Mesenchymal stem cell (in vitro differentiated cells and primary cell): Measurements from ENCODE around the gene PILRB.
A peak's percentile ranks its signal among the peaks of the same experiment; 100 is the strongest.
"Not testable (repeated sequence)": the region's sequence is repeated elsewhere in the genome, so short reads cannot be mapped to it uniquely, and the experiment has no call there.

Experiments used
- DNase-seq: peaks from one replicate; pipeline ENCODE4 v3.0.0-alpha.2; 2013
- H2AFZ ChIP-seq: one replicate; pipeline ENCODE4 v1.6.1; 2013; ENCODE audit warnings: low read depth, mild to moderate bottlenecking, control low read depth, inconsistent platforms, low read length, moderate library complexity
- H2AK5ac ChIP-seq: 2 replicates; pipeline ENCODE4 v1.6.1; 2013; ENCODE audit warnings: low read length, moderate library complexity, mild to moderate bottlenecking, inconsistent platforms; ENCODE audit not compliant: severe bottlenecking
- H2BK120ac ChIP-seq: one replicate; pipeline ENCODE4 v1.6.1; 2013; ENCODE audit warnings: low read depth, mild to moderate bottlenecking, inconsistent platforms, low read length, moderate library complexity
- H2BK12ac ChIP-seq, 2 experiments: one replicate each; pipeline ENCODE4 v1.6.1; 2013; ENCODE audit warnings: inconsistent platforms in 2 of 2, low read length in 2 of 2, mild to moderate bottlenecking in 2 of 2, moderate library complexity in 2 of 2, control low read depth in 1 of 2
- H2BK15ac ChIP-seq: one replicate; pipeline ENCODE4 v1.6.1; 2013; ENCODE audit warnings: mild to moderate bottlenecking, low read depth, inconsistent platforms; ENCODE audit not compliant: poor library complexity, severe bottlenecking
- H2BK5ac ChIP-seq: 2 replicates; pipeline ENCODE4 v1.6.1; 2013; ENCODE audit warnings: low read depth, mild to moderate bottlenecking, low read length, control low read depth, inconsistent platforms; ENCODE audit not compliant: poor library complexity, severe bottlenecking
- H3K14ac ChIP-seq, 2 experiments: one replicate each; pipeline ENCODE4 v1.6.1; 2013; ENCODE audit warnings: inconsistent platforms in 2 of 2, low read length in 2 of 2, control low read depth in 1 of 2, mild to moderate bottlenecking in 1 of 2, moderate library complexity in 1 of 2
- H3K18ac ChIP-seq, 2 experiments: one replicate each; pipeline ENCODE4 v1.6.1; 2013; ENCODE audit warnings: inconsistent platforms in 2 of 2, low read length in 2 of 2, control low read depth in 1 of 2, low read depth in 1 of 2, mild to moderate bottlenecking in 1 of 2
- H3K23ac ChIP-seq, 2 experiments: one replicate each; pipeline ENCODE4 v1.6.1; 2013; ENCODE audit warnings: inconsistent platforms in 2 of 2, low read length in 2 of 2, mild to moderate bottlenecking in 2 of 2, moderate library complexity in 2 of 2, control low read depth in 1 of 2
- H3K27ac ChIP-seq: 2 replicates; pipeline ENCODE4 v1.5.1; 2013; ENCODE audit warnings: mild to moderate bottlenecking, moderate library complexity, low read length, control low read depth, inconsistent platforms; ENCODE audit not compliant: poor library complexity, severe bottlenecking
- H3K27me3 ChIP-seq, 2 experiments: 2 replicates each; pipeline versions ENCODE4 v1.6.1 to v1.7.0; 2013; ENCODE audit warnings: low read length in 2 of 2, mild to moderate bottlenecking in 2 of 2, moderate library complexity in 2 of 2, control low read depth in 1 of 2, inconsistent platforms in 1 of 2; ENCODE audit not compliant: control insufficient read depth in 1 of 2, insufficient read depth in 1 of 2
- H3K36me3 ChIP-seq, 2 experiments: 2 replicates each; pipeline versions ENCODE4 v1.6.1 to v1.7.0; 2013; ENCODE audit warnings: low read length in 2 of 2, control low read depth in 1 of 2, inconsistent platforms in 1 of 2, low read depth in 1 of 2, mild to moderate bottlenecking in 1 of 2; ENCODE audit not compliant: insufficient read depth in 2 of 2, control insufficient read depth in 1 of 2
- H3K4ac ChIP-seq, 2 experiments: one replicate each; pipeline ENCODE4 v1.6.1; 2013; ENCODE audit warnings: inconsistent platforms in 2 of 2, low read length in 2 of 2, mild to moderate bottlenecking in 2 of 2, moderate library complexity in 2 of 2, control low read depth in 1 of 2, low read depth in 1 of 2
- H3K4me1 ChIP-seq: 2 replicates; pipeline ENCODE4 v1.6.1; 2013; ENCODE audit warnings: low read depth, low read length, control low read depth; ENCODE audit not compliant: control insufficient read depth, insufficient read depth
- H3K4me2 ChIP-seq: 2 replicates; pipeline ENCODE4 v1.6.1; 2013; ENCODE audit warnings: low read length, mild to moderate bottlenecking, inconsistent platforms; ENCODE audit not compliant: poor library complexity, severe bottlenecking
- H3K4me3 ChIP-seq, 2 experiments: 2 replicates each; pipeline versions ENCODE4 v1.5.1 to v1.7.0; 2013; ENCODE audit warnings: low read length in 2 of 2, mild to moderate bottlenecking in 2 of 2, control low read depth in 1 of 2, low read depth in 1 of 2; ENCODE audit not compliant: insufficient read depth in 1 of 2
- H3K79me1 ChIP-seq: replicated peaks from 2 replicates; pipeline ENCODE4 v1.6.1; 2013; ENCODE audit warnings: mild to moderate bottlenecking, control low read depth, low read length, inconsistent platforms; ENCODE audit not compliant: poor library complexity, severe bottlenecking
- H3K9ac ChIP-seq: 2 replicates; pipeline ENCODE4 v1.7.0; 2013; ENCODE audit warnings: mild to moderate bottlenecking, low read length, moderate library complexity
- H3K9me3 ChIP-seq: 2 replicates; pipeline ENCODE4 v1.7.0; 2013; ENCODE audit warnings: mild to moderate bottlenecking, low read length; ENCODE audit not compliant: control insufficient read depth
- H4K8ac ChIP-seq: one replicate; pipeline ENCODE4 v1.6.1; 2013; ENCODE audit warnings: inconsistent platforms, mild to moderate bottlenecking, low read length, moderate library complexity
- H4K91ac ChIP-seq: one replicate; pipeline ENCODE4 v1.6.1; 2013; ENCODE audit warnings: mild to moderate bottlenecking, low read length, inconsistent platforms
- WGBS: methylation state at CpG from one replicate; pipeline ENCODE4 v1.1.7; 2013; ENCODE audit warnings: mixed read lengths; 5-methylcytosine and 5-hydroxymethylcytosine counted together

Gene PILRB

DNA sequence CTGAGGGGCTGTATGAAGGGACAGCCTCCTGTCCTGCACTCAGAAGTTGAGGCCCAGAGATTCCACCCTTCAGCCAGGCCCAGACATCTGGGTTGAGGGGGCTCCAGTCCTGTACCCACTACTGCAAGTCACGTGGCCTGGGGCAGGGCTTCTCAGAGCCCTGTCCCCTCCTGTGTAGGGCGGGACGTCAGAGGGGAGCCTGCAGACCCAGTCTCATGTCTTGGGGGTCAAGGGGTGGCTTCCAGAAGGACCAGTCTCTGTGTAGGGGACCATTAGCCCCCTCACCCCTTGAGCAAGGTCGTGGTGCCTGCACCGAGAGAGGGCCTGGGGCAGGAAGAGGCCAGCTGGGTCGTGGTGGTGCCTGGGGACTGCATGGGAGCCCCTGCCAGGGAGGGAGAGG lies 14.8 kb downstream of the PILRB start:
- Histone ChIP-seq H3K4me3 (no peak overlapping the region), H2AK5ac (no peak overlapping the region), H3K27me3 (peaks cover 0 to 4% of the 10 kb centered on the region in 2 experiments), H2BK120ac (peak overlapping the region; percentile 22), H2BK12ac (peak overlapping the region in 1 of 2 experiments; percentile 79), H3K9me3 (no peaks in the 10 kb centered on the region), H3K27ac (no peak overlapping the region), H4K8ac (peak overlapping the region; percentile 74), H3K36me3 (no peaks in the 10 kb centered on the region), H3K23ac (no peak overlapping the region), H3K4me2 (no peak overlapping the region), H4K91ac (peak overlapping the region; percentile 25), H3K4ac (peak overlapping the region; percentile 57 to 59), H3K79me1 (no peaks in the 10 kb centered on the region), H2AFZ (no peak overlapping the region), H3K4me1 (peaks cover 16% of the 10 kb centered on the region), H2BK5ac (no peak overlapping the region), H2BK15ac (no peak overlapping the region), H3K18ac (peak overlapping the region; percentile 11 to 54), H3K14ac (peak overlapping the region in 1 of 2 experiments; percentile 77), H3K9ac (no peak overlapping the region)
- no peak for DNase-seq
- WGBS: 80% methylated on average over 6 of the region's 6 CpGs

GRCh38 chr7:100373261-100373831 lies 15.4 kb downstream of the PILRB start, which contains the start of gene PILRA:
Gene PILRA (plus strand): TSS chr7:100373487. CDS start chr7:100373657, 170 bp downstream.
- peaks cover 16% of the 10 kb centered on the region for H3K4me1 ChIP-seq
- H2AK5ac ChIP-seq: no peak within 1 kb of the TSS
- DNase-seq: peak; percentile 13
- no peak within 1 kb of the TSS for H3K23ac ChIP-seq
- H3K4me2 ChIP-seq: no peak within 1 kb of the TSS
- peak within 1 kb of the TSS; percentile 25 for H4K91ac ChIP-seq
- H2BK120ac ChIP-seq: peak within 1 kb of the TSS; percentile 22
- H3K18ac ChIP-seq: peak within 1 kb of the TSS; percentile 30 to 54
- peak within 1 kb of the TSS in 1 of 2 experiments; percentile 79 for H2BK12ac ChIP-seq
- peak within 1 kb of the TSS; percentile 74 for H4K8ac ChIP-seq
- no peak within 1 kb of the TSS for H2AFZ ChIP-seq
- H3K9me3 ChIP-seq: no peaks in the 10 kb centered on the region
- H3K4me3 ChIP-seq: no peak within 1 kb of the TSS
- peak within 1 kb of the TSS in 1 of 2 experiments; percentile 77 for H3K14ac ChIP-seq
- WGBS: 71% methylated on average over 11 of the region's 12 CpGs
- peaks cover 0 to 4% of the 10 kb centered on the region in 2 experiments for H3K27me3 ChIP-seq
- H3K36me3 ChIP-seq: no peaks in the 10 kb centered on the region
- H3K9ac ChIP-seq: no peak within 1 kb of the TSS
- H3K79me1 ChIP-seq: no peaks in the 10 kb centered on the region
- H2BK15ac ChIP-seq: no peak within 1 kb of the TSS
- peak within 1 kb of the TSS; percentile 59 to 82 for H3K4ac ChIP-seq
- no peak within 1 kb of the TSS for H3K27ac ChIP-seq
- no peak within 1 kb of the TSS for H2BK5ac ChIP-seq

DNA sequence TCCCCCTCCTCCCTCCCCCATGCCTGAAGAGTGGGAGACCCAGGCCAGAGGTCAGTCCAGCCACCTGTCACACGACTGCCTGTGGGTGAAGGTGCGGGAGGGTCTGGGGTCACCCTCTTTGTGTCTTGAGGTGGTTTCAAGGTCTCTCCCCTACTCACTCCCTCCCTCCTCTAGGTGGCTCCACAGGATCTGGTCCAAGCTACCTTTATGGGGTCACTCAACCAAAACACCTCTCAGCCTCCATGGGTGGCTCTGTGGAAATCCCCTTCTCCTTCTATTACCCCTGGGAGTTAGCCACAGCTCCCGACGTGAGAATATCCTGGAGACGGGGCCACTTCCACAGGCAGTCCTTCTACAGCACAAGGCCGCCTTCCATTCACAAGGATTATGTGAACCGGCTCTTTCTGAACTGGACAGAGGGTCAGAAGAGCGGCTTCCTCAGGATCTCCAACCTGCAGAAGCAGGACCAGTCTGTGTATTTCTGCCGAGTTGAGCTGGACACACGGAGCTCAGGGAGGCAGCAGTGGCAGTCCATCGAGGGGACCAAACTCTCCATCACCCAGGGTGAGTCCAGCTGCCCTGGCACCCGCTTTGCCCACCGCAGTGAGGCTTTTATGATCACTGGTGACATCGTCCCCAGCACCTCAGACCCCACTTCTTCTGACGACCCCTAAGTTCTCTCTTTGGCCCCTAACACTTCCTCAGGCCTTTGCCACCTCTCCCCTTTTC lies 16.1 kb downstream of the PILRB start:
- H3K27ac ChIP-seq, H3K14ac ChIP-seq, H3K4ac ChIP-seq, H3K18ac ChIP-seq, H3K27me3 ChIP-seq, H3K4me2 ChIP-seq, H2BK5ac ChIP-seq, H2BK120ac ChIP-seq, H3K23ac ChIP-seq, H2AFZ ChIP-seq, H3K36me3 ChIP-seq, H2AK5ac ChIP-seq, H4K8ac ChIP-seq, H3K9ac ChIP-seq, H2BK12ac ChIP-seq, H3K9me3 ChIP-seq, H2BK15ac ChIP-seq, H4K91ac ChIP-seq, H3K79me1 ChIP-seq, H3K4me3 ChIP-seq, DNase-seq: not testable (repeated sequence)
- peaks cover 16% of the 10 kb centered on the region for H3K4me1 ChIP-seq
- WGBS: 82% methylated on average over 13 of the region's 15 CpGs

- no peak overlapping the region for H2BK5ac ChIP-seq
- no peak overlapping the region for H3K4me3 ChIP-seq
- H3K9me3 ChIP-seq: no peaks in the 10 kb centered on the region
- no peak overlapping the region for H3K4me2 ChIP-seq
- no peak overlapping the region for H3K9ac ChIP-seq
- no peaks in the 10 kb centered on the region for H3K36me3 ChIP-seq
- no peak overlapping the region for H3K18ac ChIP-seq
- WGBS: 76% methylated on average over 5 of the region's 5 CpGs
- H4K91ac ChIP-seq: no peak overlapping the region
- no peaks in the 10 kb centered on the region for H3K79me1 ChIP-seq
- H2AK5ac ChIP-seq: no peak overlapping the region
- no peak overlapping the region for H2AFZ ChIP-seq
- H3K4ac ChIP-seq: peak overlapping the region in 1 of 2 experiments; percentile 39
- no peak overlapping the region for H4K8ac ChIP-seq
- no peak for DNase-seq
- H3K27me3 ChIP-seq: peaks cover 0 to 4% of the 10 kb centered on the region in 2 experiments
- no peak overlapping the region for H2BK120ac ChIP-seq
- H2BK12ac ChIP-seq: no peak overlapping the region
- no peak overlapping the region for H3K27ac ChIP-seq
- H3K14ac ChIP-seq: no peak overlapping the region
- H3K4me1 ChIP-seq: peaks cover 16% of the 10 kb centered on the region
- H2BK15ac ChIP-seq: no peak overlapping the region
- H3K23ac ChIP-seq: no peak overlapping the region
Observed at GRCh38 chr7:100374601-100375000, 16.7 kb downstream of the PILRB start.
